AG10803 (cell line): ENCODE measurements around the gene KRTAP9-8.
"Not testable (repeated sequence)": the region's sequence is repeated elsewhere in the genome, so short reads cannot be mapped to it uniquely, and the experiment has no call there.

Experiments
- DNase-seq: peaks from one replicate; pipeline ENCODE4 v3.0.0; 2010; ENCODE audit warnings: low read depth
- H3K4me3 ChIP-seq: 2 replicates; pipeline ENCODE4 v1.5.1; 2011; ENCODE audit warnings: mild to moderate bottlenecking, low read length, control low read depth
- CTCF ChIP-seq: conservative IDR thresholded peaks from 2 replicates; pipeline ENCODE4 v1.5.1; 2011; ENCODE audit warnings: mild to moderate bottlenecking, low read length, control low read depth, inconsistent platforms

KRTAP9-8 gene

DNA sequence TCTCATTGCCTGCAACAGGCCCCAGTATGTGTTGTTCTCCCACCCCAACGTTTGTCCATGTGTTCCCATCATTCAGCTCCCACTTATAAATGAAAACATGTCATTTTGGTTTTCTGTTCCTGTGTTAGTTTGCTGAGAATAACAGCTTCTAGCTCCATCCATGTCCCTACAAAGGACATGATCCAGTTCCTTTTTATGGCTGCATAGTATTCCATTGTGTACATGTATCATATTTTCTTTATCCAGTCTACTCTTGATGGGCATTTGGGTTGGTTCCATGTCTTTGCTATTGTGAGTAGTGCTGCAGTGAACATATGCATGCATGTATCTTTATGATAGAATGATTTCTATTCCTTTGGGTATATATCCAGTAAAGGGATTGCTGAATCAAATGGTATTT lies 22.1 kb upstream of the KRTAP9-8 start:
- H3K4me3 ChIP-seq, result no peak overlapping the region
- DNase-seq, result no peak
- TF ChIP-seq CTCF, result no peak

- no peak for DNase-seq
- H3K4me3 ChIP-seq, result no peak overlapping the region
- no peak for TF ChIP-seq CTCF
Observed at GRCh38 chr17:41223821-41224220, 14.0 kb upstream of the KRTAP9-8 start.

- no peak overlapping the region for H3K4me3 ChIP-seq
- TF ChIP-seq CTCF, result no peak
- DNase-seq, result no peak
Observed at GRCh38 chr17:41226051-41226450, 11.7 kb upstream of the KRTAP9-8 start.

DNA sequence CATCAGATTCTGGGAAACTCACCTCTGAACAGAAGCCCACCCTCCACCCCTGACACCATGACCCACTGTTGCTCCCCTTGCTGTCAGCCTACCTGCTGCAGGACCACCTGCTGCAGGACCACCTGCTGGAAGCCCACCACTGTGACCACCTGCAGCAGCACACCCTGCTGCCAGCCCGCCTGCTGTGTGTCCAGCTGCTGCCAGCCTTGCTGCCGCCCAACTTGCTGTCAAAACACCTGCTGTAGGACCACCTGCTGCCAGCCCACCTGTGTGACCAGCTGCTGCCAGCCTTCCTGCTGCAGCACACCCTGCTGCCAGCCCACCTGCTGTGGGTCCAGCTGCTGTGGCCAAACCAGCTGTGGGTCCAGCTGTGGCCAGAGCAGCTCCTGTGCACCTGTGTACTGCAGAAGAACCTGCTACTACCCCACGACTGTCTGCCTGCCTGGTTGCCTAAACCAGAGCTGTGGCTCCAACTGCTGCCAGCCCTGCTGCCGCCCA lies 11.2 kb upstream of the KRTAP9-8 start, which contains the start of gene KRTAP9-2:
KRTAP9-2 (plus strand) TSS at position 51 of the 498 bp plus-strand sequence; CDS start at position 58, 7 bp downstream.
- not testable (repeated sequence) for H3K4me3 ChIP-seq, DNase-seq

- no peak overlapping the region for H3K4me3 ChIP-seq
- no peak for DNase-seq
- TF ChIP-seq CTCF, result no peak
Observed at GRCh38 chr17:41230094-41230493, 7.7 kb upstream of the KRTAP9-8 start.

DNA sequence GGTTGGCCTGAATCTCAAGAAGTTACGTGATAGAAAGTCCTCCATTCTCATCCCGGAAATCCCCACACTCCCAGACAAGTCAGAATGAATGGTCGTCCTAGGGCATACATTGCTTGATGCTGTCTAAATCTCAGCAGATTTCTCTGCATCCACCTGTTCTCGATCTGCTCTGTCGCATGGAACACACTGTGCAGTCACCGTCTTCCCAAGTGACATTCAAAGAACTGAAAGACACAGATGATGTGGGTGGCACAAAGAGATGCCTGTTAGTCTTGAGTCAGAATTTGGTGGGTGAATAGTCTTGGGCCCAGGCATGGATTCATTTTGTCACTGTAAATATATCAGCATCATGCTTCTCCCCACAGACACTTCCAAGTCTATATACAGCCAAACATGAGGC lies 6.1 kb upstream of the KRTAP9-8 start:
- H3K4me3 ChIP-seq, result no peak overlapping the region
- TF ChIP-seq CTCF, result no peak
- DNase-seq, result no peak

GRCh38 chr17:41232399-41233105 lies 5.2 kb upstream of the KRTAP9-8 start, which contains the start of gene KRTAP9-3:
TSS of gene KRTAP9-3 (plus strand) at chr17:41232449. CDS start at chr17:41232502, 53 bp downstream.
- H3K4me3 ChIP-seq, DNase-seq: not testable (repeated sequence)

- not testable (repeated sequence) for H3K4me3 ChIP-seq, DNase-seq
Observed at GRCh38 chr17:41237116-41237515, 683 bp upstream of the KRTAP9-8 start.

DNA sequence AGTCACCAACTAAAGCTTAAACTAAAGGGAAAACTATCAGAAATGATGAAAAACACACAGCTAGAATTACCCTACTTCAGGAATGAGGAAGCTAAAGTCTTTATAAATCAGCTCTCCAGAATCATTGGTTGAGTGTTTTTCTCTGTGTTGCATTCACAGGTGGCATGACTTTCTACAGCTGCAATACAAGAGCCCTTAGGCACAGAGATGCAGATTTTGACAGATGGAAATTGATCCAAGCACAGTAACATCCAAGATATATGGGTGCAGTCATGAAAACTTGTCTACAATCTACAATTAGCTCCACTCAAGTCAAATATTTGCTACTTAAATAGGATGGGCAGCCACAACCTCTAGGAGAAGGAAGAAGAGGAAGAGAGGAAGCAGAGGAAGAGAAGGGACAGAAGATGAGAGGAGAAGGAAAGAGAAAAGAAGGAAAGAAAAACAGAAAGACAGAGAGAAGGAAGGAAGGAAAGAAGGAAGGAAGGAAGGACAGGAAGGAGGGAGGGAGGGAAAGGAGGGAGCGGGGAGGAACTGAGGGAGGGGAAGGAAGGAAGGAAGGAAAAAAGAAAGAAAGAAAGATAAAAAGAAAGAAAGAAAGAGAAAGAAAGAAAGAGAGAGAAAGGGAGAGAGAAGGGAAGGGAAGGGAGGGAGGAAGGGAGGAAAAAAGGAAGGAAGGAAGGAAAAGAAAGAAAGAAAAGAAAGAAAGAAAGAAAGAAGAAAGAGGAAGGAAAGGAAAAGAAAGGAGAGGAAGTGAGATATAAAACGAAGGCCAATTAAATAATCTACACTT lies 9.4 kb downstream of the KRTAP9-8 start:
- not testable (repeated sequence) for DNase-seq, H3K4me3 ChIP-seq

DNA sequence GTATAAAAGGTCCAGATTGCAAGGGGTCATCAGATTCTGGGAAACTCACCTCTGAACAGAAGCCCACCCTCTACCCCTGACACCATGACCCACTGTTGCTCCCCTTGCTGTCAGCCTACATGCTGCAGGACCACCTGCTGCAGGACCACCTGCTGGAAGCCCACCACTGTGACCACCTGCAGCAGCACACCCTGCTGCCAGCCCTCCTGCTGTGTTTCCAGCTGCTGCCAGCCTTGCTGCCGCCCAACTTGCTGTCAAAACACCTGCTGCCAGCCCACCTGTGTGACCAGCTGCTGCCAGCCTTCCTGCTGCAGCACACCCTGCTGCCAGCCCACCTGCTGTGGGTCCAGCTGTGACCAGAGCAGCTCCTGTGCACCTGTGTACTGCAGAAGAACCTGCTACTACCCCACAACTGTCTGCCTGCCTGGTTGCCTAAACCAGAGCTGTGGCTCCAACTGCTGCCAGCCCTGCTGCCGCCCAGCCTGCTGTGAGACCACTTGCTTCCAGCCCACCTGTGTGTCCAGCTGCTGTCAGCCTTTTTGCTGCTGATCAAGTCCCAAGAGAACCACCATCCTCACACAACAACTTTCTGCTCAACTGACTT lies 11.9 kb downstream of the KRTAP9-8 start, which contains the start of gene KRTAP9-4:
KRTAP9-4 (plus strand) TSS at position 51 of the 604 bp plus-strand sequence; CDS start at position 85, 34 bp downstream.
- H3K4me3 ChIP-seq, DNase-seq: not testable (repeated sequence)
